Hair follicular keratinocyte (primary cell): ENCODE results near the gene CBX8. TPM values are rescaled to one million over a fixed set of nuclear protein-coding genes. Genes with fewer than 3 reads are reported as not detected.

Source experiments
- total RNA-seq: library from RNA; depleted of rRNA; stranded (reverse); fragments of >200 nt; gene quantifications from 2 replicates; pipeline ENCODE4 v1.2.3, GENCODE V29; 2015

The CBX8 gene
- total RNA-seq: 2.4 and 4.0 TPM in 2 replicates

GRCh38 chr17:79796763-79797491 lies at the start of gene CBX8:
CBX8 (minus strand) TSS chr17:79797077; CDS start chr17:79796998, 79 bp downstream.

GRCh38 chr17:79839356-79840268 lies 42.7 kb upstream of the CBX8 start, which contains the start of gene CBX4:
CBX4 (minus strand) TSS chr17:79839440; CDS start chr17:79839251, 189 bp downstream.

GRCh38 chr17:79777894-79778503 lies 18.9 kb downstream of the CBX8 start, which contains the start of gene CBX2:
CBX2 (plus strand) TSS chr17:79778148; CDS start chr17:79778236, 88 bp downstream.

Other genes with a start within 250 kb of the CBX8 start
- 0.31 TPM in 1 of 2 replicates, not detected in the other for gene RBFOX3, start 186.0 kb downstream of the CBX8 start, total RNA-seq
- not detected in 2 replicates for gene ENPP7, start 66.1 kb downstream of the CBX8 start, total RNA-seq
- gene CBX2, start 18.9 kb downstream of the CBX8 start, total RNA-seq: 3.7 and 5.3 TPM in 2 replicates
- 15.0 and 28.0 TPM in 2 replicates for gene CBX4, start 42.4 kb upstream of the CBX8 start, total RNA-seq
- 20.1 and 26.0 TPM in 2 replicates for gene TBC1D16, start 238.8 kb upstream of the CBX8 start, total RNA-seq
- gene CCDC40, start 239.6 kb upstream of the CBX8 start, total RNA-seq: 0.47 and 0.57 TPM in 2 replicates